ENCODE measurements around the gene PLEKHA4.
"Not testable (repeated sequence)": the region's sequence is repeated elsewhere in the genome, so short reads cannot be mapped to it uniquely, and the experiment has no call there.

Gene PLEKHA4

GRCh38 chr19:48858984-48859710, 9.3 kb downstream of the PLEKHA4 start:
- Histone ChIP-seq H3K9me3 (ENCODE audit: insufficient read depth, low read depth, low read length) (no peaks in the 10 kb centered on the region), H3K4me3 (ENCODE audit: low read length) (no peak overlapping the region), H3K9ac (ENCODE audit: low read depth, low read length) (no peak overlapping the region), H3K27ac (ENCODE audit: low read depth, low read length) (no peak overlapping the region), H3K36me3 (ENCODE audit: insufficient read depth, low read length) (peaks cover 3% of the 10 kb centered on the region; the same call in 1 of the 2 replicates), H3K27me3 (ENCODE audit: insufficient read depth, low read length) (no peaks in the 10 kb centered on the region), H3K4me1 (ENCODE audit: insufficient read depth, low read length) (no peaks in the 10 kb centered on the region)
- WGBS, result 92% methylated on average over 33 of the region's 34 CpGs

- no peak overlapping the region for H3K27ac ChIP-seq (ENCODE audit: low read depth, low read length)
- peaks cover 3% of the 10 kb centered on the region; the same call in 1 of the 2 replicates for H3K36me3 ChIP-seq (ENCODE audit: insufficient read depth, low read length)
- no peaks in the 10 kb centered on the region for H3K4me1 ChIP-seq (ENCODE audit: insufficient read depth, low read length)
- H3K9me3 ChIP-seq (ENCODE audit: insufficient read depth, low read depth, low read length), result no peaks in the 10 kb centered on the region
- no peak overlapping the region for H3K9ac ChIP-seq (ENCODE audit: low read depth, low read length)
- no peak overlapping the region for H3K4me3 ChIP-seq (ENCODE audit: low read length)
- H3K27me3 ChIP-seq (ENCODE audit: insufficient read depth, low read length), result no peaks in the 10 kb centered on the region
- 94% methylated on average over 6 of the region's 6 CpGs for WGBS
Observed at GRCh38 chr19:48856921-48857320, 11.5 kb downstream of the PLEKHA4 start.

GRCh38 chr19:48854103-48854502, 14.3 kb downstream of the PLEKHA4 start:
- Histone ChIP-seq H3K36me3 (ENCODE audit: insufficient read depth, low read length) (peaks cover 3% of the 10 kb centered on the region; the same call in 1 of the 2 replicates), H3K4me1 (ENCODE audit: insufficient read depth, low read length) (no peaks in the 10 kb centered on the region), H3K4me3 (ENCODE audit: low read length) (no peak overlapping the region), H3K9me3 (ENCODE audit: insufficient read depth, low read depth, low read length) (no peaks in the 10 kb centered on the region), H3K27me3 (ENCODE audit: insufficient read depth, low read length) (no peaks in the 10 kb centered on the region), H3K9ac (ENCODE audit: low read depth, low read length) (no peak overlapping the region), H3K27ac (ENCODE audit: low read depth, low read length) (no peak overlapping the region)
- 91% methylated on average over 6 of the region's 7 CpGs for WGBS

- Histone ChIP-seq H3K4me3 (ENCODE audit: low read length) (no peak overlapping the region), H3K36me3 (ENCODE audit: insufficient read depth, low read length) (peaks cover 3% of the 10 kb centered on the region; the same call in 1 of the 2 replicates), H3K27me3 (ENCODE audit: insufficient read depth, low read length) (no peaks in the 10 kb centered on the region), H3K9ac (ENCODE audit: low read depth, low read length) (no peak overlapping the region), H3K9me3 (ENCODE audit: insufficient read depth, low read depth, low read length) (no peaks in the 10 kb centered on the region), H3K27ac (ENCODE audit: low read depth, low read length) (no peak overlapping the region), H3K4me1 (ENCODE audit: insufficient read depth, low read length) (no peaks in the 10 kb centered on the region)
- WGBS, result 95% methylated on average over 8 of the region's 8 CpGs
Observed at GRCh38 chr19:48853483-48853882, 14.9 kb downstream of the PLEKHA4 start.

- no peak overlapping the region for H3K27ac ChIP-seq (ENCODE audit: low read depth, low read length)
- H3K27me3 ChIP-seq (ENCODE audit: insufficient read depth, low read length), result no peaks in the 10 kb centered on the region
- no peaks in the 10 kb centered on the region for H3K9me3 ChIP-seq (ENCODE audit: insufficient read depth, low read depth, low read length)
- no peaks in the 10 kb centered on the region for H3K4me1 ChIP-seq (ENCODE audit: insufficient read depth, low read length)
- H3K4me3 ChIP-seq (ENCODE audit: low read length), result no peak overlapping the region
- peaks cover 3% of the 10 kb centered on the region; the same call in 1 of the 2 replicates for H3K36me3 ChIP-seq (ENCODE audit: insufficient read depth, low read length)
- H3K9ac ChIP-seq (ENCODE audit: low read depth, low read length), result no peak overlapping the region
- 94% methylated on average over 4 of the region's 4 CpGs for WGBS
Observed at GRCh38 chr19:48852292-48852691, 16.1 kb downstream of the PLEKHA4 start.

- H3K9ac ChIP-seq (ENCODE audit: low read depth, low read length); H3K4me3 ChIP-seq (ENCODE audit: low read length); H3K9me3 ChIP-seq (ENCODE audit: insufficient read depth, low read depth, low read length); H3K27me3 ChIP-seq (ENCODE audit: insufficient read depth, low read length); H3K4me1 ChIP-seq (ENCODE audit: insufficient read depth, low read length); H3K27ac ChIP-seq (ENCODE audit: low read depth, low read length): not testable (repeated sequence)
- 94% methylated on average over 3 of the region's 3 CpGs for WGBS
- peaks cover 18% of the 10 kb centered on the region; the same call in 1 of the 2 replicates for H3K36me3 ChIP-seq (ENCODE audit: insufficient read depth, low read length)
Observed at GRCh38 chr19:48846659-48847058, 21.8 kb downstream of the PLEKHA4 start.

- Histone ChIP-seq H3K27ac (ENCODE audit: low read depth, low read length) (no peak overlapping the region), H3K36me3 (ENCODE audit: insufficient read depth, low read length) (peaks cover 18% of the 10 kb centered on the region; the same call in 1 of the 2 replicates), H3K9ac (ENCODE audit: low read depth, low read length) (no peak overlapping the region), H3K27me3 (ENCODE audit: insufficient read depth, low read length) (no peaks in the 10 kb centered on the region), H3K4me3 (ENCODE audit: low read length) (no peak overlapping the region), H3K9me3 (ENCODE audit: insufficient read depth, low read depth, low read length) (no peaks in the 10 kb centered on the region), H3K4me1 (ENCODE audit: insufficient read depth, low read length) (no peaks in the 10 kb centered on the region)
- WGBS, result 95% methylated on average over 14 of the region's 15 CpGs
Observed at GRCh38 chr19:48845384-48845783, 23.0 kb downstream of the PLEKHA4 start.

GRCh38 chr19:48844472-48844871, 23.9 kb downstream of the PLEKHA4 start:
- no peak overlapping the region for H3K9ac ChIP-seq (ENCODE audit: low read depth, low read length)
- WGBS, result 94% methylated on average over 2 of the region's 2 CpGs
- H3K4me3 ChIP-seq (ENCODE audit: low read length), result no peak overlapping the region
- H3K9me3 ChIP-seq (ENCODE audit: insufficient read depth, low read depth, low read length), result no peaks in the 10 kb centered on the region
- H3K36me3 ChIP-seq (ENCODE audit: insufficient read depth, low read length), result peaks cover 18% of the 10 kb centered on the region; the same call in 1 of the 2 replicates
- no peaks in the 10 kb centered on the region for H3K4me1 ChIP-seq (ENCODE audit: insufficient read depth, low read length)
- no peak overlapping the region for H3K27ac ChIP-seq (ENCODE audit: low read depth, low read length)
- H3K27me3 ChIP-seq (ENCODE audit: insufficient read depth, low read length), result no peaks in the 10 kb centered on the region

- H3K27me3 ChIP-seq (ENCODE audit: insufficient read depth, low read length), result no peaks in the 10 kb centered on the region
- 50% methylated on average over 2 of the region's 2 CpGs for WGBS
- H3K9ac ChIP-seq (ENCODE audit: low read depth, low read length), result no peak overlapping the region
- H3K27ac ChIP-seq (ENCODE audit: low read depth, low read length), result no peak overlapping the region
- no peaks in the 10 kb centered on the region for H3K4me1 ChIP-seq (ENCODE audit: insufficient read depth, low read length)
- peaks cover 18% of the 10 kb centered on the region; the same call in 1 of the 2 replicates for H3K36me3 ChIP-seq (ENCODE audit: insufficient read depth, low read length)
- no peaks in the 10 kb centered on the region for H3K9me3 ChIP-seq (ENCODE audit: insufficient read depth, low read depth, low read length)
- H3K4me3 ChIP-seq (ENCODE audit: low read length), result no peak overlapping the region
Observed at GRCh38 chr19:48842789-48843162, 25.6 kb downstream of the PLEKHA4 start.

GRCh38 chr19:48841571-48841970, 26.8 kb downstream of the PLEKHA4 start:
- H3K4me1 ChIP-seq (ENCODE audit: insufficient read depth, low read length), result no peaks in the 10 kb centered on the region
- H3K27me3 ChIP-seq (ENCODE audit: insufficient read depth, low read length), result no peaks in the 10 kb centered on the region
- no peaks in the 10 kb centered on the region for H3K9me3 ChIP-seq (ENCODE audit: insufficient read depth, low read depth, low read length)
- no peak overlapping the region for H3K9ac ChIP-seq (ENCODE audit: low read depth, low read length)
- H3K36me3 ChIP-seq (ENCODE audit: insufficient read depth, low read length), result peaks cover 13% of the 10 kb centered on the region; the same call in 1 of the 2 replicates
- no peak overlapping the region for H3K4me3 ChIP-seq (ENCODE audit: low read length)
- WGBS, result 95% methylated on average over 4 of the region's 6 CpGs
- H3K27ac ChIP-seq (ENCODE audit: low read depth, low read length), result no peak overlapping the region

- Histone ChIP-seq H3K9me3 (ENCODE audit: insufficient read depth, low read depth, low read length) (no peaks in the 10 kb centered on the region), H3K27me3 (ENCODE audit: insufficient read depth, low read length) (no peaks in the 10 kb centered on the region), H3K27ac (ENCODE audit: low read depth, low read length) (no peak overlapping the region), H3K9ac (ENCODE audit: low read depth, low read length) (no peak overlapping the region), H3K4me1 (ENCODE audit: insufficient read depth, low read length) (no peaks in the 10 kb centered on the region), H3K36me3 (ENCODE audit: insufficient read depth, low read length) (peaks cover 9% of the 10 kb centered on the region; the same call in 1 of the 2 replicates), H3K4me3 (ENCODE audit: low read length) (no peak overlapping the region)
- 93% methylated on average over 16 of the region's 16 CpGs for WGBS
Observed at GRCh38 chr19:48841047-48841446, 27.4 kb downstream of the PLEKHA4 start.

All from HUES64 (cell line).